Mammary epithelial cell (primary cell): ENCODE measurements around the gene ADAT3.

ENCODE experiments used
- EZH2 ChIP-seq: IDR thresholded peaks from 2 replicates; pipeline ENCODE4 v1.6.1; 2012; ENCODE audit warnings: low read length, inconsistent platforms, borderline replicate concordance
- TF ChIP-seq, protein P1 (sequence below), 2 donors: IDR thresholded peaks in 1 of 2; conservative IDR thresholded peaks in 1 of 2; 2 replicates each; pipeline ENCODE4 v1.5.1; 2011 to 2012; ENCODE audit warnings: inconsistent platforms in 2 of 2, low read length in 2 of 2, mild to moderate bottlenecking in 2 of 2, control low read depth in 1 of 2, low read depth in 1 of 2; ENCODE audit not compliant: insufficient read depth in 1 of 2; ENCODE audit errors: extremely low read depth in 1 of 2

GRCh38 chr19:1924320-1924961, 19.2 kb downstream of the ADAT3 start:
- TF ChIP-seq, protein P1, sequence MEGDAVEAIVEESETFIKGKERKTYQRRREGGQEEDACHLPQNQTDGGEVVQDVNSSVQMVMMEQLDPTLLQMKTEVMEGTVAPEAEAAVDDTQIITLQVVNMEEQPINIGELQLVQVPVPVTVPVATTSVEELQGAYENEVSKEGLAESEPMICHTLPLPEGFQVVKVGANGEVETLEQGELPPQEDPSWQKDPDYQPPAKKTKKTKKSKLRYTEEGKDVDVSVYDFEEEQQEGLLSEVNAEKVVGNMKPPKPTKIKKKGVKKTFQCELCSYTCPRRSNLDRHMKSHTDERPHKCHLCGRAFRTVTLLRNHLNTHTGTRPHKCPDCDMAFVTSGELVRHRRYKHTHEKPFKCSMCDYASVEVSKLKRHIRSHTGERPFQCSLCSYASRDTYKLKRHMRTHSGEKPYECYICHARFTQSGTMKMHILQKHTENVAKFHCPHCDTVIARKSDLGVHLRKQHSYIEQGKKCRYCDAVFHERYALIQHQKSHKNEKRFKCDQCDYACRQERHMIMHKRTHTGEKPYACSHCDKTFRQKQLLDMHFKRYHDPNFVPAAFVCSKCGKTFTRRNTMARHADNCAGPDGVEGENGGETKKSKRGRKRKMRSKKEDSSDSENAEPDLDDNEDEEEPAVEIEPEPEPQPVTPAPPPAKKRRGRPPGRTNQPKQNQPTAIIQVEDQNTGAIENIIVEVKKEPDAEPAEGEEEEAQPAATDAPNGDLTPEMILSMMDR (conservative IDR thresholded peaks at IDR 0.05 in 1 of 2, IDR thresholded peaks at IDR 0.05 in 1 of 2; ENCODE audit: extremely low read depth in 1 of 2, insufficient read depth in 1 of 2, low read depth in 1 of 2, low read length in 2 of 2) = no peak
- no peak for TF ChIP-seq EZH2
